Glutamatergic neuron (in vitro differentiated cells): ENCODE results near the gene SPTLC2. TPM values are rescaled to one million over a fixed set of nuclear protein-coding genes. Genes with fewer than 3 reads are reported as not detected.

Experiments used
- DNase-seq: peaks from one replicate; pipeline ENCODE4 v3.0.0; 2022
- H3K27ac Mint-ChIP-seq: one replicate; pipeline ENCODE4 v1.8.0; 2020; ENCODE audit warnings: mild to moderate bottlenecking, mixed read lengths, inconsistent platforms; ENCODE audit not compliant: unreplicated experiment
- H3K27me3 Mint-ChIP-seq: one replicate; pipeline ENCODE4 v1.8.0; 2020; ENCODE audit warnings: mild to moderate bottlenecking, moderate library complexity, mixed read lengths, inconsistent platforms; ENCODE audit not compliant: unreplicated experiment
- H3K36me3 Mint-ChIP-seq: one replicate; pipeline ENCODE4 v1.8.0; 2020; ENCODE audit warnings: mild to moderate bottlenecking, mixed read lengths, inconsistent platforms; ENCODE audit not compliant: unreplicated experiment
- H3K4me1 Mint-ChIP-seq: one replicate; pipeline ENCODE4 v1.8.0; 2020; ENCODE audit warnings: mild to moderate bottlenecking, low read depth, mixed read lengths, inconsistent platforms; ENCODE audit not compliant: unreplicated experiment
- H3K4me3 Mint-ChIP-seq: one replicate; pipeline ENCODE4 v1.8.0; 2020; ENCODE audit warnings: mild to moderate bottlenecking, mixed read lengths, inconsistent platforms; ENCODE audit not compliant: unreplicated experiment
- H3K9me3 Mint-ChIP-seq: one replicate; pipeline ENCODE4 v1.8.0; 2020; ENCODE audit warnings: mild to moderate bottlenecking, moderate library complexity, mixed read lengths, inconsistent platforms; ENCODE audit not compliant: unreplicated experiment
- CTCF ChIP-seq: fragments of 200-600 bp; sonication (generic); IDR thresholded peaks from one replicate; pipeline ENCODE4 v1.5.0; 2021; ENCODE audit not compliant: partially characterized antibody, unreplicated experiment
- total RNA-seq: library from RNA; stranded (reverse); fragmentation: NEBNext Ultra II Directional; extraction: Animal tissue kit (Norgen Biotek cat#: 25700); gene quantifications from one replicate; pipeline ENCODE4 v1.2.1, GENCODE V29; 2021; ENCODE audit not compliant: unreplicated experiment

SPTLC2 gene
- total RNA-seq, 1 donor from 2014 or later, result 33.9 TPM

DNA sequence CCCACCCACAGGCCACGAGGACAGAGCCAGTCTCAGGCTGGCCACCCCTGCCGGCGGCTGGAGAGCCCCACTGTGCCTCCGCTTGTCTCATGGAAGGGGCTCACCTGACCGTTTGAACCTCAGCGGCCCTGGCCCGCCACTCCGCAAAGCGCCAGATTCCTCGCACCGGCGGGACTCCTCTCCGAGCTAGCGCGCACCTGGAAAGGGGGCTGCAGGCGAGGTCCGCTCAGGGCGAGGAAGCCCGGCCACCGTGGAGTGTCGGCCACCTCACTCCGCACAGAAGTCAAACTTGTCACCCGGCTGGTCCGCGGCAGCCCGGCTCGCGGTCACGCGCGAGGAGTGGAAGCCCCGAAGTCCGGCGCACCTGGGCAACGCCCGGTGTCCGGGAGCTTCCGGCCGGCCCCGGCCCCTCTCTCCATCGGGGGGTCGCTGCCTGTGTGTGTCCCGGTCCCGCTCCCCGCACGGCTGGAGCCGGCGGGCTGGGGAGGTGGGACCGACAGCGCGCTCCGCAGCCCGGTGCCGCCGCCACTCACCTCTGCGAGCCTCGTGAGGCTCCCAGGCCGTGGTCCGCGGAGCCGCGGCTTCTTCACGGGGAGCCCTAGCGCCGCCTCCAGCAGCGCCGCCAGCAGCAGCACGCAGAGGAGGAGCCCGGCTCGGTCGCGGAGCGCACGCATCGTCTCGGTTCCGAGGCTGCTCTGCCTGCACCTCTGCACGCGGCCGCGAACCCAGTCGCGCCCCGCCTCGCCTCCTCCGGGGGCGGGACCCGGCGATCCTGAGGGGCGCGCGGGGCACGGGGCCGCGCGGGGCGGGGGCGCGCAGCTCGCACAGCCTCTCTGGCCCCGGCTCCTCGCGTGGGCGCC, 118.1 kb downstream of the SPTLC2 start, which contains the start of gene ISM2:
Gene ISM2 (minus strand): TSS at position 697 of the 860 bp plus-strand sequence. CDS start 23 bp downstream, at position 674.
- no peak for TF ChIP-seq CTCF
- Mint-ChIP-seq H3K27me3 (peaks cover 10% of the 10 kb centered on the region), H3K4me3 (peak within 1 kb of the TSS; percentile 78), H3K27ac (no peak within 1 kb of the TSS), H3K4me1 (no peaks in the 10 kb centered on the region), H3K36me3 (peaks cover 5% of the 10 kb centered on the region), H3K9me3 (peaks cover 6% of the 10 kb centered on the region)
- peak; percentile 65 for DNase-seq

DNA sequence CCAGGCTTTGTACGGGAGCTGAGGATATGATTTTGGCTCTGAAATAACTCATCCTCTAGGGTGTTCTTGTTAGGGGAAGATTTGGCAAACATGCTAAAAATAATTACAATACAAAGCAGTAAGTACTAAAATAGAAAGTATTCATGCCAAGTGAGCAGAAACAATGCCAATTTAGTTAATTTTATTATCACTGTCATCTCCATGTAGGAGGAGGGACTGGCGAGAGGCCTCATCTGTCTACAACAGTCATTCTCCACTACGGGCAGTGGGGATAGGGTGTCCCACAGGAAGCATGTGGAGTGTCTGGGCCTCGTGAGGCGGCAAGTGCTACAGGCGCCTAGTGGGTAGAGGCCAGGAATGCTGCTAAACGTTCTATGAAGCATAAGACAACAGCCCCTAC, 121.1 kb downstream of the SPTLC2 start:
- DNase-seq, result no peak
- no peaks in the 10 kb centered on the region for H3K36me3 Mint-ChIP-seq
- no peak for TF ChIP-seq CTCF
- H3K9me3 Mint-ChIP-seq, result peaks cover 2% of the 10 kb centered on the region
- H3K4me3 Mint-ChIP-seq, result no peak overlapping the region
- H3K27ac Mint-ChIP-seq, result no peak overlapping the region
- no peaks in the 10 kb centered on the region for H3K4me1 Mint-ChIP-seq
- H3K27me3 Mint-ChIP-seq, result peaks cover 5% of the 10 kb centered on the region

DNA sequence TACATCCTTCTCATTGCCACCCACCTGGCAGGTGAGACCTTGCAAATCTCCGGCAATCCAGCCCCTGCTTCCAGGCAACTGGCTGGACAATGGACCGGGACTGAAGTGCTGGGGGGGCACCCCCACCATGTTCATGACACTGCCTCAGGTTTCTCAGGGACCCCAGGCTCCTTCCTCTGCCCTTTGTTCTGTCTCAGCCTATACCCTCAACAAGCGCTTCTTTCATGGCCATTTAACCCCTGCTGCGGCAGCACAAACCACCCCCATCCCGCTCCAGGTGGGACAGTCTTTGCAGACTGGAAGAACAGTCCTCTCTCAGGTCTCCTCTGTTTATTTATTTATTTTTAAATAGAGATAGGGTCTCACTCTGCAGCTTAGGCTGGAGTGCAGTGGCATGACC, 125.4 kb downstream of the SPTLC2 start:
- no peak overlapping the region for H3K4me3 Mint-ChIP-seq
- no peaks in the 10 kb centered on the region for H3K4me1 Mint-ChIP-seq
- H3K27ac Mint-ChIP-seq, result no peak overlapping the region
- DNase-seq, result no peak
- H3K9me3 Mint-ChIP-seq, result no peaks in the 10 kb centered on the region
- no peaks in the 10 kb centered on the region for H3K36me3 Mint-ChIP-seq
- H3K27me3 Mint-ChIP-seq, result no peaks in the 10 kb centered on the region
- no peak for TF ChIP-seq CTCF

- DNase-seq, result no peak
- H3K27ac Mint-ChIP-seq, result no peak overlapping the region
- H3K9me3 Mint-ChIP-seq, result no peaks in the 10 kb centered on the region
- H3K4me3 Mint-ChIP-seq, result no peak overlapping the region
- H3K4me1 Mint-ChIP-seq, result no peaks in the 10 kb centered on the region
- no peaks in the 10 kb centered on the region for H3K27me3 Mint-ChIP-seq
- no peaks in the 10 kb centered on the region for H3K36me3 Mint-ChIP-seq
- TF ChIP-seq CTCF, result no peak
Measured at GRCh38 chr14:77490347-77490986, 126.0 kb downstream of the SPTLC2 start.

DNA sequence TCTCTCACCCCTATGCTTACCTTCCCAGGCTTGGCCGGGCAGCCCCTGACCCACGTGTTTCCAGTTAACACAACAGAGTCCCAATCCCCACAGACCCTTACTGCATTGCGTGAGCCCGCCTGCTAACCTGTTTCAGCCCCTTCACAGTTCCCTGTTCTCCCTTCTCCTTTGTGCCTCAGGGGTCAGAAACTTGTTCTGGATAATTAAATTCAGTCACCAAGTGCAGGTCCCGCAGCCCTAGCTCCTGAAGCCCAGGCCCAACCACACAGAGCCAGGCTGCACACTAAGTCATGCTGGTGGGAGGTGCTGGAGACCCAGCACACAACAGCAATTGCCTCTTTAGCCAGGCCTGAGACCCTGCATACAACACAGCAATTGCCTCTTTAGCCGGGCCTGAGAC, 127.4 kb downstream of the SPTLC2 start:
- no peak for TF ChIP-seq CTCF

More for the DNA sequence above, 127.4 kb downstream of the SPTLC2 start:
- Mint-ChIP-seq H3K4me1 (no peaks in the 10 kb centered on the region), H3K9me3 (no peaks in the 10 kb centered on the region), H3K27me3 (no peaks in the 10 kb centered on the region), H3K36me3 (no peaks in the 10 kb centered on the region), H3K27ac (no peak overlapping the region), H3K4me3 (no peak overlapping the region)
- no peak for DNase-seq
